Naive B cell (primary cell): Measurements from ENCODE around the gene RAD51B. TPM values are rescaled to one million over a fixed set of nuclear protein-coding genes. Genes with fewer than 3 reads are reported as not detected.
A peak's percentile ranks its signal among the peaks of the same experiment; 100 is the strongest.
"Not testable (repeated sequence)": the region's sequence is repeated elsewhere in the genome, so short reads cannot be mapped to it uniquely, and the experiment has no call there.

Experiments used
- ATAC-seq, 2 donors: fragments of 150-1000 bp; cut with Tn5 transposase; 2 replicates each; pipeline ENCODE4 v1.10.0; 2021; ENCODE audit warnings: low read depth in 2 of 2, mild to moderate bottlenecking in 2 of 2, moderate library complexity in 2 of 2
- DNase-seq: peaks from one replicate; pipeline ENCODE4 v3.0.0; 2022
- H3K27ac Mint-ChIP-seq, 6 donors: one replicate each; pipeline ENCODE4 v1.8.0; 2020 to 2022; ENCODE audit warnings: mild to moderate bottlenecking in 6 of 6, mixed read lengths in 6 of 6, moderate library complexity in 5 of 6, inconsistent platforms in 2 of 6
- H3K27me3 Mint-ChIP-seq, 3 donors: one replicate each; pipeline ENCODE4 v1.8.0; 2021 to 2022; ENCODE audit warnings: mixed read lengths in 3 of 3, mild to moderate bottlenecking in 1 of 3
- H3K36me3 Mint-ChIP-seq, 2 donors: one replicate each; pipeline ENCODE4 v1.8.0; 2020 to 2022; ENCODE audit warnings: mixed read lengths in 2 of 2, inconsistent platforms in 1 of 2, mild to moderate bottlenecking in 1 of 2
- H3K4me1 Mint-ChIP-seq, 3 donors: one replicate each; pipeline ENCODE4 v1.8.0; 2020 to 2022; ENCODE audit warnings: mixed read lengths in 3 of 3, inconsistent platforms in 1 of 3, mild to moderate bottlenecking in 1 of 3, moderate library complexity in 1 of 3
- H3K4me3 Mint-ChIP-seq, 8 donors: one replicate each; pipeline ENCODE4 v1.8.0; 2020 to 2022; ENCODE audit warnings: mild to moderate bottlenecking in 8 of 8, mixed read lengths in 8 of 8, moderate library complexity in 8 of 8, inconsistent platforms in 2 of 8
- H3K9me3 Mint-ChIP-seq, 7 donors: one replicate each; pipeline ENCODE4 v1.8.0; 2020 to 2022; ENCODE audit warnings: mixed read lengths in 7 of 7, mild to moderate bottlenecking in 5 of 7, inconsistent platforms in 2 of 7, moderate library complexity in 1 of 7
- polyA plus RNA-seq, 6 donors: library from polyadenylated mRNA; unstranded; fragments of 300-500 nt; fragmentation: Illumina TruSeq; gene quantifications; one replicate each; pipeline ENCODE4 v1.2.3, GENCODE V29; 2021; ENCODE audit warnings: low read depth in 6 of 6

The RAD51B gene
- polyA plus RNA-seq, 6 donors from 2014 or later, result 27.4 to 37.2 (median 31.8) TPM

DNA sequence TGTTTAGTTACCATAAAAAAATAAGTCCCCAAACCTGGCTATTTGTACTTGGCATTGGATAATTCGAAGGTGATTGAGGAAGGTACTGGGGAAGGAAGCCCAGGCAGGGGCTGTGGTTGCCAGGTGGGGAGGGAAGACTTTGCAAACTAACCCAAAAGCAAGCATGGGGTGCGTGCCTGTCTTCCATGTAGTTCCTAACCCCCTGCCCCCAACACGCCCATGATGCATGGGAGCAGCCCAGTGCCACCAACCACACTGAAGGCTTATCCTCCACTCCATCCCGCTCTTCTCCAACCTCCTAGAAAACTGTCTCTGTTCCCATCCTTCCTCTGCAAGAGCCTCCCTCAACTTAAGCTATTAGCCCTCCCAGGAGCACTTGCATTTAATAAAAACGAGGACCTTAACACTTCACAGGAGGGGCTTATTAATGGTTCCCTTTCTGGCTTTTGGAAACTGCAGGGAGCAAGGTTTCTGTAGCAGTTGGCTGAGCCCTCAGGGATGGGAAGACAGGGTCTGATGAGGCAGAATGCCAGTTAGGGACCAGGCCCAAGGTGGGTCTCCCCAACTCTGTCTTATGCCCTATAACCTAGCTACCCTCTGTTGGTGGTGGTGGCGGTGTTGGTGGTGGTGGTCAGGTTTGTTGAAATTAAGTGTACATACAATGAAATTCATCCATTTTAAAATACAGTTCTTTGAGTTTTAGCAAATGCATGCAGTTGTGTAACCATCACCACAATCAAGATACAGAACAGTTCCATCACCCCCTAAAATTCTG is 877.3 kb downstream of the RAD51B start:
- Mint-ChIP-seq H3K36me3 (no peaks in the 10 kb centered on the region), H3K27ac (no peak overlapping the region), H3K27me3 (no peaks in the 10 kb centered on the region), H3K9me3 (peaks cover 0 to 5% (median 0%) of the 10 kb centered on the region in 7 donors), H3K4me1 (peaks cover 30 to 42% (median 30%) of the 10 kb centered on the region in 3 donors), H3K4me3 (no peak overlapping the region)
- DNase-seq (no peak), ATAC-seq (no peak)

- H3K27me3 Mint-ChIP-seq, H3K9me3 Mint-ChIP-seq, DNase-seq, H3K36me3 Mint-ChIP-seq, ATAC-seq, H3K4me3 Mint-ChIP-seq: not testable (repeated sequence)
- H3K27ac Mint-ChIP-seq, result peak overlapping the region in 1 of 6 donors; percentile 60
- peaks cover 17 to 39% (median 22%) of the 10 kb centered on the region in 3 donors for H3K4me1 Mint-ChIP-seq
Measured at GRCh38 chr14:68698773-68699172, 879.2 kb downstream of the RAD51B start.

- peak overlapping the region in 5 of 6 donors; percentile 12 to 66 (median 51) for H3K27ac Mint-ChIP-seq
- H3K4me3 Mint-ChIP-seq, result no peak overlapping the region
- H3K9me3 Mint-ChIP-seq, result peaks cover 0 to 4% (median 0%) of the 10 kb centered on the region in 7 donors
- DNase-seq (no peak), ATAC-seq (no peak)
- peaks cover 6 to 32% (median 15%) of the 10 kb centered on the region in 3 donors for H3K4me1 Mint-ChIP-seq
- H3K27me3 Mint-ChIP-seq, result no peaks in the 10 kb centered on the region
- H3K36me3 Mint-ChIP-seq, result no peaks in the 10 kb centered on the region
Measured at GRCh38 chr14:68701001-68701741, 881.6 kb downstream of the RAD51B start.

DNA sequence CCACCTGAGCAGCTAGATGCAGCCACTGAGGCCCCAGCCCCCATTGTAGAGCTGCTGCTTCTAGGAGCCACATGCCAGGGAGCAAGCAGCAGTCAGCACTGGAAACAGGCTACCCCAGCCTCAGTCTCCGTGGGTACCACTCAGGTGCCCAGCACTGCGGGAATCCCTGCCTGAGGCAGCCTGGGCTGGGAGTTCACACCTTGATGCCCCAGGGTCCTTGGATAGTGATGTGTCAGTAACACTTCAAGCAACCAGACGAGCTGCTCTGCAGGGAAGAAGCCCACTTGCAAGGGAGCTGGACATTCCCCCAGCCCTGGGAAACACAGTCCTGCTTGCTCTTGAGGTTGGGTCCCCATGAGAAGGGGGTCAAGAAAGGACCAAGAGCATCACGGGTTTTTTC is 882.6 kb downstream of the RAD51B start:
- DNase-seq (no peak), ATAC-seq (no peak)
- Mint-ChIP-seq H3K36me3 (no peaks in the 10 kb centered on the region), H3K4me3 (peak overlapping the region in 1 of 8 donors; percentile 5), H3K27ac (peak overlapping the region in 2 of 6 donors; percentile 48 to 84), H3K27me3 (no peaks in the 10 kb centered on the region), H3K9me3 (peaks cover 0 to 4% (median 0%) of the 10 kb centered on the region in 7 donors), H3K4me1 (peaks cover 6 to 32% (median 19%) of the 10 kb centered on the region in 3 donors)

GRCh38 chr14:68702578-68702977 is 883.0 kb downstream of the RAD51B start:
- peak overlapping the region in 2 of 6 donors; percentile 48 to 84 for H3K27ac Mint-ChIP-seq
- no peaks in the 10 kb centered on the region for H3K36me3 Mint-ChIP-seq
- DNase-seq (no peak), ATAC-seq (no peak)
- H3K27me3 Mint-ChIP-seq, result no peaks in the 10 kb centered on the region
- H3K9me3 Mint-ChIP-seq, result peaks cover 0 to 4% (median 0%) of the 10 kb centered on the region in 7 donors
- H3K4me3 Mint-ChIP-seq, result no peak overlapping the region
- H3K4me1 Mint-ChIP-seq, result peaks cover 6 to 32% (median 19%) of the 10 kb centered on the region in 3 donors

DNA sequence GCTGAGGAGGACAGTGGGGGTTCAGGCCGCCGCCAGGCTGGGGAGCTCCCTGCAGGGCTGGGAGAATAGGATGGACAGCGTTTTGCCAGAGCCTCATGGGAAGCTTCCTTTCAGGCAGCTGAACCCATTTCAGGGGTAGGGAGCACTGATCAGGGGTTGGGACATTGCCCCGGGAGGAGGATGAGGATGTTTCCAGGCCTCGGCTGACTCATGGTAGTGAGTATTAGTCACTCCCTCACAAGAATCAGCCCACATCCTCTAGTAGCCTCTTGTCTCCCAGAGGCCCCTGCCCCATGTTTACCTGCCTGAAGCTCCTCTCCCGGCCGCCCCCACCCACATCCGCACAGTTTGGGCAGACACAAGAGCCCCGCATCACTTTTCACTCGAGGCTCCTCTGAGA is 883.5 kb downstream of the RAD51B start:
- Mint-ChIP-seq H3K36me3 (no peaks in the 10 kb centered on the region), H3K9me3 (peaks cover 0 to 4% (median 0%) of the 10 kb centered on the region in 7 donors), H3K27ac (no peak overlapping the region), H3K4me3 (no peak overlapping the region), H3K27me3 (no peaks in the 10 kb centered on the region), H3K4me1 (peaks cover 6 to 31% (median 19%) of the 10 kb centered on the region in 3 donors)
- DNase-seq, result no peak
- ATAC-seq, result no peak

- no peak for ATAC-seq
- peak overlapping the region in 3 of 6 donors; percentile 58 to 81 (median 81) for H3K27ac Mint-ChIP-seq
- peaks cover 6 to 22% (median 19%) of the 10 kb centered on the region in 3 donors for H3K4me1 Mint-ChIP-seq
Measured at GRCh38 chr14:68704736-68705720, 885.4 kb downstream of the RAD51B start.

DNA sequence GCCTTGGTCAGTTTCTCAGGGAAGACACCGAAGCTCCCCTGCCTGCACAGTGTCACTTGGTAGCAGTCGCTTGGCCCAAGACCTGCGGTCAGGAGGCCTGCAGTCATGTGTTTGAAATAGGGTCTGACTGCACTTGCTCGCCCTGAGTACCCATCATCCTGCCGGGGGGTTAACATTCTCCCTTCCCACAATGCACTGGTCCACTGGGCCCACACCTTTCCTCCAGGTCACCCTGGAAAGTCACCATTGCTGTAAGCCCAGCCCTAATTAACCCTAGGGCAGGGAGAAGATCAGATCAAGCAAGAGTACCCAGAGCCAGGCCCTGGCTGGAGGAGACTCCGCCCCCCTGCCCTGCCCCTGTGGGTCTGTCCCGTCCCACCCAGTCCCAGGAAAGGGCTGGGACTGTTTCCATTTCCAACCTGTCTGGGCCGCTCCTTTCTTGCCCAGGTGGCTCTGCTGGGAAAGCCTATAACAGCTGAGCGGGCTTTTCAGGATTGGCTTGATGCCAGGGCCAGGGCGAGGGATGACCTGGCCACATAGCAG is 886.2 kb downstream of the RAD51B start:
- H3K9me3 Mint-ChIP-seq, result peaks cover 0 to 4% (median 0%) of the 10 kb centered on the region in 7 donors
- H3K27ac Mint-ChIP-seq, result peak overlapping the region in 1 of 6 donors; percentile 52
- H3K4me1 Mint-ChIP-seq, result peaks cover 6 to 24% (median 19%) of the 10 kb centered on the region in 3 donors
- H3K4me3 Mint-ChIP-seq, result no peak overlapping the region
- ATAC-seq, result no peak
- H3K27me3 Mint-ChIP-seq, result no peaks in the 10 kb centered on the region
- no peaks in the 10 kb centered on the region for H3K36me3 Mint-ChIP-seq
- DNase-seq, result no peak

More at GRCh38 chr14:68704736-68705720, 885.4 kb downstream of the RAD51B start:
- Mint-ChIP-seq H3K4me3 (no peak overlapping the region), H3K9me3 (peaks cover 0 to 4% (median 0%) of the 10 kb centered on the region in 7 donors), H3K27me3 (no peaks in the 10 kb centered on the region), H3K36me3 (no peaks in the 10 kb centered on the region)
- no peak for DNase-seq

GRCh38 chr14:68707482-68707881 is 887.9 kb downstream of the RAD51B start:
- peak overlapping the region in 1 of 6 donors; percentile 27 for H3K27ac Mint-ChIP-seq
- H3K4me1 Mint-ChIP-seq, result peaks cover 0 to 21% (median 9%) of the 10 kb centered on the region in 3 donors
- no peak overlapping the region for H3K4me3 Mint-ChIP-seq
- H3K27me3 Mint-ChIP-seq, result no peaks in the 10 kb centered on the region
- DNase-seq (no peak), ATAC-seq (no peak)
- no peaks in the 10 kb centered on the region for H3K9me3 Mint-ChIP-seq
- no peaks in the 10 kb centered on the region for H3K36me3 Mint-ChIP-seq

DNA sequence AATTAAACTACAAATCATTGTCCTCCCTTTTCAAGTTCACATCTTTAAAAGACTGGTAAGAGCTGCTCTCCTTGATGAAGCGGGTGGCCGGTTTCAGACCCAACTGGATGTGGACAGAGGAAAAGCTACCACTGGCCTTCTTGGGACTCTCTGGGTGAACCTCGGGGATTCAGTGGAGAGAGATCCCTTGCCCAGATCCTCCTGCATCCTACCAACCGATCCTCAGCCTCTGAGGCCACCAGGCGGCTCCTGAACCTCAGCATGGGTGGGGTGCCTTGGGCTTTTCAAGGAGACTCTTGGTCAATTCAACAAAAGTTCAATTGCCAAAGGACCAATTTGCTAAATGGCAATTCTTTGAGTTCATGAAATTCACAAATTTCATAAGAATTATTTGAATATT is 888.8 kb downstream of the RAD51B start:
- peaks cover 0 to 21% (median 10%) of the 10 kb centered on the region in 3 donors for H3K4me1 Mint-ChIP-seq
- H3K36me3 Mint-ChIP-seq, result no peaks in the 10 kb centered on the region
- H3K27me3 Mint-ChIP-seq, result no peaks in the 10 kb centered on the region
- peak overlapping the region in 3 of 6 donors; percentile 33 to 85 (median 44) for H3K27ac Mint-ChIP-seq
- no peaks in the 10 kb centered on the region for H3K9me3 Mint-ChIP-seq
- DNase-seq (no peak), ATAC-seq (no peak)
- H3K4me3 Mint-ChIP-seq, result no peak overlapping the region

DNA sequence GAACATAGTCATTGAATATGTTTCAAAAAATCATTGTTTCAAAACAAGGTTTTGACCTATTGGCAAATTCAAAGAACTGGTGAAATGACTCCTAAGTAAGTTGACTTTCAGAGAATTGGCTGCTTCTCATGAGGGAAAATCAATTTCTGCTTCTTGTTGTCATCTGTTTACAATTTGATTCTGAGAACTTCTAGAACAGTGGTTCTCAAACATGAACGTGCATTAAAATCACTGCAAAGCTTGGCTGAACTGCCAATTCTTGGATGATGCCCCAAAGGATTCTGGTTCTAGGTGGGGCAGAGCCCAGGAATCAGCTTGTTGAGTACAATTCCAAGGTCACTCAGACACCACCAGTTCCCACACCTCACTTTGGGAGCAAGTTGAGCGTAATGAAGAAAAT is 889.4 kb downstream of the RAD51B start:
- H3K36me3 Mint-ChIP-seq, result no peaks in the 10 kb centered on the region
- ATAC-seq, result no peak
- DNase-seq, result no peak
- no peaks in the 10 kb centered on the region for H3K9me3 Mint-ChIP-seq
- no peak overlapping the region for H3K4me3 Mint-ChIP-seq
- peaks cover 0 to 21% (median 13%) of the 10 kb centered on the region in 3 donors for H3K4me1 Mint-ChIP-seq
- no peaks in the 10 kb centered on the region for H3K27me3 Mint-ChIP-seq
- H3K27ac Mint-ChIP-seq, result no peak overlapping the region

GRCh38 chr14:68710776-68711175 is 891.2 kb downstream of the RAD51B start:
- H3K27ac Mint-ChIP-seq, result peak overlapping the region in 3 of 6 donors; percentile 21 to 34 (median 29)
- H3K27me3 Mint-ChIP-seq, result no peaks in the 10 kb centered on the region
- H3K4me1 Mint-ChIP-seq, result peaks cover 0 to 21% (median 8%) of the 10 kb centered on the region in 3 donors
- no peak overlapping the region for H3K4me3 Mint-ChIP-seq
- no peaks in the 10 kb centered on the region for H3K36me3 Mint-ChIP-seq
- DNase-seq (no peak), ATAC-seq (no peak)
- no peaks in the 10 kb centered on the region for H3K9me3 Mint-ChIP-seq
